T-helper 2 cell treated with Interferon-gamma antibody and Interleukin-4, amounts not matched to agents 5 μg/mL and 100 μg/mL, for 36 hours (primary cell): ENCODE results near the gene PCDH9.
"Not testable (repeated sequence)": the region's sequence is repeated elsewhere in the genome, so short reads cannot be mapped to it uniquely, and the experiment has no call there.

Experiments used
- DNase-seq: peaks from one replicate; pipeline ENCODE4 v3.0.0; 2021; ENCODE audit warnings: low spot score
- H3K27ac Mint-ChIP-seq: one replicate; pipeline ENCODE4 v1.8.0; 2021; ENCODE audit warnings: mild to moderate bottlenecking, mixed read lengths
- H3K27me3 Mint-ChIP-seq: one replicate; pipeline ENCODE4 v1.8.0; 2021; ENCODE audit warnings: low read depth, mixed read lengths
- H3K36me3 Mint-ChIP-seq: one replicate; pipeline ENCODE4 v1.8.0; 2021; ENCODE audit warnings: low read depth, mixed read lengths
- H3K4me1 Mint-ChIP-seq: one replicate; pipeline ENCODE4 v1.8.0; 2021; ENCODE audit warnings: low read depth, mixed read lengths
- H3K4me3 Mint-ChIP-seq: one replicate; pipeline ENCODE4 v1.8.0; 2022; ENCODE audit warnings: mild to moderate bottlenecking, moderate library complexity, mixed read lengths
- H3K9me3 Mint-ChIP-seq: one replicate; pipeline ENCODE4 v1.8.0; 2021; ENCODE audit warnings: mixed read lengths

Gene PCDH9

DNA sequence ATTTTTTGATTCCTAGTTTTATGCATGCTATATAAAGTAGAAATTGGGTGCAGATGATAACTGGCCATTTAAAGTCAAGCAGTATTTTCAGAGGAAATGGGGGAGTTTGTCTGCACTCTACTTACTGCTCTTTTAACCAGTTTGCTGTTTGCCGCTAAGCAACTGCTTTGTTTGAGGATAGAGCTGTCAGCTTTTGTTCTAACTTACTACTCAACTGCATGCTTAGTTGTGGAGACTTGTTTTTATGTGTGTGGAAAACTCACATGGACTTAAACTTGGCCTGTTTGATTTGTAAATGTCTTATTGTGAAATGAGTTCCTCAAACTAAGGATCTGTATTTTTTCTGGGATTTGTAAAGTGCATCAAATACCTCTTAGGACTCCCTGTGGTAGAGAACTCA is 591.1 kb downstream of the PCDH9 start:
- no peaks in the 10 kb centered on the region for H3K27me3 Mint-ChIP-seq
- no peaks in the 10 kb centered on the region for H3K36me3 Mint-ChIP-seq
- no peak overlapping the region for H3K4me3 Mint-ChIP-seq
- no peaks in the 10 kb centered on the region for H3K4me1 Mint-ChIP-seq
- H3K9me3 Mint-ChIP-seq: no peaks in the 10 kb centered on the region
- DNase-seq: no peak
- no peak overlapping the region for H3K27ac Mint-ChIP-seq

GRCh38 chr13:66635526-66635925 is 594.6 kb downstream of the PCDH9 start:
- no peak for DNase-seq

DNA sequence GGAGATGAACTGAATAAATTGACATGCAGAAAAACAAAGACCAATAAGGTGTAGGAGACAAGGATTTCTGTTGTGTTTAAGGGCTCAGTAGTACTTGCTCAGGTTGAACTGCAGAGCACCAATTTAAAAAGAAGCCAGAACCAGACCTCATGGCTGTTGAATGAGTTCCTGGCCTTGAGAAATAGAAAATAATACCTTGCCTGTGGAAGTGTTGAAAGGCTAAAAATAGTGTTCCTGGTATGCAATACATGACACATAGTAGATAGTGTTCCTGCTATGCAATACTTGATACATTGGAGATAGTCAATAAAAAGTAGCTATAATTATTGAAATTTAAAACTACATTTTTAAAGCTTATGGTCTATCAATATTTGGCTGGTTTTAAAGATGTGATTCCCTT is 595.8 kb downstream of the PCDH9 start:
- Mint-ChIP-seq H3K4me3 (no peak overlapping the region), H3K36me3 (no peaks in the 10 kb centered on the region), H3K9me3 (no peaks in the 10 kb centered on the region), H3K4me1 (no peaks in the 10 kb centered on the region), H3K27ac (no peak overlapping the region), H3K27me3 (no peaks in the 10 kb centered on the region)
- no peak for DNase-seq

More at GRCh38 chr13:66635526-66635925, 594.6 kb downstream of the PCDH9 start:
- H3K9me3 Mint-ChIP-seq: no peaks in the 10 kb centered on the region
- H3K4me1 Mint-ChIP-seq: no peaks in the 10 kb centered on the region
- H3K4me3 Mint-ChIP-seq: no peak overlapping the region
- H3K27me3 Mint-ChIP-seq: no peaks in the 10 kb centered on the region
- H3K27ac Mint-ChIP-seq: no peak overlapping the region
- H3K36me3 Mint-ChIP-seq: no peaks in the 10 kb centered on the region

DNA sequence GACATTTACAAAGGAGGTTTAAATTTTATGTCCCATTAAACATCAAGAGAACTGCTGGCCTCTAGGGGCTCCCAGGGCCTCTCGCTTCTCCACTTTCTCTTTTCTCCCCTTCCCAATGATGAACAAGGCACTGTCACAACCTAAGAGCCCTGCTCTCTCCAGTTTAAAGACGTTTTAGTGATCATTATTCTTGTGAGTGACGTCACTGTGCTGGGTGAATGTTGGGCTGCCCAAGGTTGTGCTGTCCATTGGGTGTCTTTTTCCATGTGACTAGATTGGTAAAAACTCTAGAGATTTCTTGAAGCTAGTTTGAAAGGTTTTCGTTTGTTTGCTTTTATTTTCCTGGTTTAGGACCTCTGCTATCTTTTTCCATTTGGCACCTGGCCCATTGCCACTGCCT is 602.6 kb downstream of the PCDH9 start:
- no peak for DNase-seq
- Mint-ChIP-seq H3K4me3 (no peak overlapping the region), H3K27ac (no peak overlapping the region), H3K4me1 (no peaks in the 10 kb centered on the region), H3K27me3 (no peaks in the 10 kb centered on the region), H3K36me3 (no peaks in the 10 kb centered on the region), H3K9me3 (no peaks in the 10 kb centered on the region)

GRCh38 chr13:66624302-66624701 is 605.8 kb downstream of the PCDH9 start:
- Mint-ChIP-seq H3K4me1 (no peaks in the 10 kb centered on the region), H3K4me3 (no peak overlapping the region), H3K27ac (no peak overlapping the region), H3K27me3 (no peaks in the 10 kb centered on the region), H3K9me3 (no peaks in the 10 kb centered on the region), H3K36me3 (no peaks in the 10 kb centered on the region)
- no peak for DNase-seq

DNA sequence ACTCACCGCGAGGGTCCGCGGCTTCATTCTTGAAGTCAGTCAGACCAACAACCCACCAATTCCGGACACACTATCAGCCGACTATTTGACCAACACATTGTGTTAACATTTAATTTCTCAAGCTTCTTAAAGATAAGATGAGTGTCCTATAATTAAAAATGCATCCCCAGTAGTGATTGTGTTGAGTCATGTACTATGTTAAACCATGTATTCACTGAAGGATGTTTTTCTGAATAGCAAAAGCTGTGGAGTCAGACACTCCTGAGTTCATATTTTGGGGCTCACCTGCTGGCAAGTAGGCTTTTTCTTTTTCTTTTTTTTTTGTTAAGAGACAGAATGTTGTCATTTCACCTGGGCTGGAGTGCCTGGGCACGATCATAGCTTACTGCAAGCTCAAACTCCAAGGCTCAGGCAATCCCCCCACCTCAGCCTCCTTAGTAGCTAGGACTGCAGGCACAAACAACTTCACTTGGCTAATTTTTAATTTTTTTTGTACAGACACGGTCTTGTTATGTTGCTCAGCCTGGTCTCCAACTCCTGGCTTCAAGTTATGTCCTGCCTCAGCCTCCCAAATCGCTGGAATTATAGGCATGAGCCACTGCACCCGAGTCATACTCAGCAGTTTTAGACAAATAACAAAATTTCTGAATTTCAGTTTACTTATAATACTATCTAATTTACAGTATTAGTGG is 606.9 kb downstream of the PCDH9 start:
- no peaks in the 10 kb centered on the region for H3K4me1 Mint-ChIP-seq
- no peak overlapping the region for H3K27ac Mint-ChIP-seq

DNA sequence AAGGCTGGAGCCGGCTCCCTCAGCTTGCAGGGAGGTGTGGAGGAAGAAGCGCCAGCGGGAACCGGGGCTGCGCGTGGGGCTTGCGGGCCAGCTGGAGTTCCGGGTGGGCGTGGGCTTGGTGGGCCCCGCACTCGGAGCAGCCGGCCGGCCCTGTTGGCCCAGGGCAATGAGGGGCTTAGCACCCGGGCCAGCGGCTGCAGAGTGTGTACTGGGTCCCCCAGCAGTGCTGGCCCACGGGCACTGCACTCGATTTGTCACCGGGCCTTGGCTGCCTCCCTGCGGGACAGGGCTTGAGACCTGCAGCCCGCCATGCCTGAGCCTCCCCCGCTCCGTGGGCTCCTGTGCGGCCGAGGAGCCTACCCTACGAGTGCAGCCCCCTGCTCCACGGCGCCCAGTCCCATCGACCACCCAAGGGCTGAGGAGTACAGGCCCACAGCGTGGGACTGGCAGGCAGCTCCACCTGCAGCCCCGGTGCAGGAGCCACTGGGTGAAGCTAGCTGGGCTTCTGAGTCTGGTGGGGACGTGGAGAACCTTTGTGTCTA is 608.2 kb downstream of the PCDH9 start:
- H3K9me3 Mint-ChIP-seq, H3K36me3 Mint-ChIP-seq, H3K27me3 Mint-ChIP-seq, H3K4me1 Mint-ChIP-seq, DNase-seq, H3K27ac Mint-ChIP-seq, H3K4me3 Mint-ChIP-seq: not testable (repeated sequence)

More for the DNA sequence above, 606.9 kb downstream of the PCDH9 start:
- Mint-ChIP-seq H3K9me3 (no peaks in the 10 kb centered on the region), H3K4me3 (no peak overlapping the region), H3K36me3 (no peaks in the 10 kb centered on the region), H3K27me3 (no peaks in the 10 kb centered on the region)
- DNase-seq: no peak

- no peak overlapping the region for H3K27ac Mint-ChIP-seq
- H3K9me3 Mint-ChIP-seq: no peaks in the 10 kb centered on the region
- no peaks in the 10 kb centered on the region for H3K36me3 Mint-ChIP-seq
- H3K27me3 Mint-ChIP-seq: no peaks in the 10 kb centered on the region
- no peaks in the 10 kb centered on the region for H3K4me1 Mint-ChIP-seq
- DNase-seq: no peak
- no peak overlapping the region for H3K4me3 Mint-ChIP-seq
These were observed 611.4 kb downstream of the PCDH9 start for GRCh38 chr13:66618702-66619101.

- Mint-ChIP-seq H3K4me1 (no peaks in the 10 kb centered on the region), H3K36me3 (no peaks in the 10 kb centered on the region), H3K9me3 (no peaks in the 10 kb centered on the region), H3K27me3 (no peaks in the 10 kb centered on the region), H3K27ac (no peak overlapping the region), H3K4me3 (no peak overlapping the region)
- no peak for DNase-seq
These were observed 612.4 kb downstream of the PCDH9 start for GRCh38 chr13:66617786-66618185.

- no peaks in the 10 kb centered on the region for H3K9me3 Mint-ChIP-seq
- H3K4me1 Mint-ChIP-seq: no peaks in the 10 kb centered on the region
- H3K36me3 Mint-ChIP-seq: no peaks in the 10 kb centered on the region
- H3K27ac Mint-ChIP-seq: no peak overlapping the region
- no peaks in the 10 kb centered on the region for H3K27me3 Mint-ChIP-seq
- no peak overlapping the region for H3K4me3 Mint-ChIP-seq
- DNase-seq: no peak
These were observed 617.2 kb downstream of the PCDH9 start for GRCh38 chr13:66612983-66613382.

- no peaks in the 10 kb centered on the region for H3K9me3 Mint-ChIP-seq
- H3K4me3 Mint-ChIP-seq: no peak overlapping the region
- no peaks in the 10 kb centered on the region for H3K36me3 Mint-ChIP-seq
- H3K27ac Mint-ChIP-seq: no peak overlapping the region
- no peaks in the 10 kb centered on the region for H3K4me1 Mint-ChIP-seq
- H3K27me3 Mint-ChIP-seq: no peaks in the 10 kb centered on the region
- no peak for DNase-seq
These were observed 643.6 kb downstream of the PCDH9 start for GRCh38 chr13:66586489-66586888.

- Mint-ChIP-seq H3K9me3 (no peaks in the 10 kb centered on the region), H3K36me3 (no peaks in the 10 kb centered on the region), H3K4me3 (no peak overlapping the region), H3K4me1 (no peaks in the 10 kb centered on the region), H3K27ac (no peak overlapping the region), H3K27me3 (no peaks in the 10 kb centered on the region)
- no peak for DNase-seq
These were observed 644.4 kb downstream of the PCDH9 start for GRCh38 chr13:66585669-66586203.

DNA sequence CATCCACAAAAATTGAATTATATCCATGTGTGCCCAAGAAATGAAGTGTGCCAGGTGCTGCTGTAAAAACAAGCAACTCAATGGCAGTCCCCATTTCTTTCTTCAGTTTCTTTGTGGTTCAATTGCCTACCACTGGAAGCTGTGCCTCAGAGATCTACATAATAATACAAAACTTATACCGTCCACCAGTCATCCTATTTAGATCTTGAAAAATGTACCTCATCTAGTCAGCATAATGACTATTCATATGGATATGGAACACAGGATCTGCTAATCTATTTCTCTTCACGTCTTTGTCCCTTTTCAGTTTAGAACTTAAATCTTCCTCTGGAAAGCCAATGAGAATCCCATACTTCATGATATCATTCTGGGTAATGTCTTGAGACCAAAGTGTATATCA is 648.5 kb downstream of the PCDH9 start:
- H3K36me3 Mint-ChIP-seq: no peaks in the 10 kb centered on the region
- no peak overlapping the region for H3K27ac Mint-ChIP-seq
- H3K4me3 Mint-ChIP-seq: no peak overlapping the region
- DNase-seq: no peak
- H3K9me3 Mint-ChIP-seq: no peaks in the 10 kb centered on the region
- H3K27me3 Mint-ChIP-seq: no peaks in the 10 kb centered on the region
- no peaks in the 10 kb centered on the region for H3K4me1 Mint-ChIP-seq

DNA sequence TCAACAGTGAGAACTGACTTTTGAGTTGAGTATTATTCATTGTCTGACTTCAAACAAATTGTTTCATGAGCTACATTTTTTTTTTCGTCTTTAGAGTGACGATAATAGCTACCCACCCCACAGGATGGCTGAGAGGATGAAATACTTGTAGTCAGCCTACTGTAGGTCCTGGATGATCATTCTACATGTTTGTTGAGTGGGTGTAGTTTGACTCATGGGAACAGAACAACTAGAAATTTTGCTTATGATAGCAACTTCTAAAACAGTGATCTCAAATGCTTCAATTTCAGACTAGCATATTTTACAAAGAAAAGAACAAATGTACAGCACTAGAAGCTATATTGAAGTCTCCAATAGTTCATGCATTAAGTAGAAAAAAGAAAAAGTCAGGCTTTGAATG is 651.8 kb downstream of the PCDH9 start:
- Mint-ChIP-seq H3K4me3 (no peak overlapping the region), H3K9me3 (peaks cover 4% of the 10 kb centered on the region), H3K27me3 (no peaks in the 10 kb centered on the region), H3K36me3 (no peaks in the 10 kb centered on the region), H3K27ac (no peak overlapping the region), H3K4me1 (no peaks in the 10 kb centered on the region)
- DNase-seq: no peak

DNA sequence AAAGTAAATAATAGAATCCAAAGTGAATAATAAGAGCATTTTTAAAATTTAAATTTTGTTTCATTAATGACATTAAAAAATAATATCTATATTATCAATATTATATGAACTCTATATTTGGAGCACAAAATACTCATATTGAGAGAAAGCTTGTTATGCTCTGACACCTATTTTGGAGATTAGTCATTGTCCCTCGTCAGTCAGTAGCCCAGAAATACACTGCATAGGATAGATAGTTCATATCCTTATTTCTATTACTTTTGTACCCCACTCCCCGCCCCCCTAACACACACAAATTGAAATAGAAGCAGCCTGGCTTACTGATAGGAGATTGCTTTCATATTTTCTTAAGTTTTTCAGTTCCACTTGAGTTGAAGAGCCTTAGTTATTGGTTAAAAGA is 652.8 kb downstream of the PCDH9 start:
- no peak for DNase-seq
- Mint-ChIP-seq H3K9me3 (peaks cover 4% of the 10 kb centered on the region), H3K27ac (no peak overlapping the region), H3K4me1 (no peaks in the 10 kb centered on the region), H3K36me3 (no peaks in the 10 kb centered on the region), H3K27me3 (no peaks in the 10 kb centered on the region), H3K4me3 (no peak overlapping the region)
